H9 (cell line): ENCODE measurements around the gene IL15RA. TPM values are rescaled to one million over a fixed set of nuclear protein-coding genes. Genes with fewer than 3 reads are reported as not detected.

Experiments used
- DNase-seq: peaks from one replicate; pipeline ENCODE4 v3.0.0-alpha.2; 2017
- H2AFZ ChIP-seq: one replicate; pipeline ENCODE4 v1.6.1; 2013; ENCODE audit warnings: mild to moderate bottlenecking, low read length, control low read depth, moderate library complexity
- H2AK5ac ChIP-seq: 2 replicates; pipeline ENCODE4 v1.6.1; 2013; ENCODE audit warnings: low read length, control low read depth, mixed read lengths; ENCODE audit not compliant: insufficient read length
- H2BK120ac ChIP-seq: one replicate; pipeline ENCODE4 v1.6.1; 2013; ENCODE audit warnings: low read depth, mild to moderate bottlenecking, low read length, control low read depth, inconsistent platforms; ENCODE audit not compliant: poor library complexity, severe bottlenecking
- H2BK12ac ChIP-seq: 2 replicates; pipeline ENCODE4 v1.6.1; 2013; ENCODE audit warnings: low read length, control low read depth, mixed read lengths, low read depth; ENCODE audit not compliant: insufficient read length
- H2BK15ac ChIP-seq: 2 replicates; pipeline ENCODE4 v1.6.1; 2013; ENCODE audit warnings: low read depth, low read length, control low read depth
- H2BK20ac ChIP-seq: one replicate; pipeline ENCODE4 v1.6.1; 2013; ENCODE audit warnings: low read depth, mild to moderate bottlenecking, low read length, control low read depth, inconsistent platforms; ENCODE audit not compliant: poor library complexity, severe bottlenecking
- H2BK5ac ChIP-seq: 2 replicates; pipeline ENCODE4 v1.6.1; 2013; ENCODE audit warnings: low read length, control low read depth, mixed read lengths; ENCODE audit not compliant: insufficient read length
- H3K14ac ChIP-seq: 2 replicates; pipeline ENCODE4 v1.6.1; 2013; ENCODE audit warnings: low read length, control low read depth; ENCODE audit not compliant: insufficient read depth
- H3K18ac ChIP-seq: 2 replicates; pipeline ENCODE4 v1.6.1; 2013; ENCODE audit warnings: low read depth, mild to moderate bottlenecking, mixed read lengths, low read length, control low read depth; ENCODE audit not compliant: insufficient read length
- H3K23ac ChIP-seq: 2 replicates; pipeline ENCODE4 v1.6.1; 2013; ENCODE audit warnings: low read length, control low read depth, mixed read lengths, low read depth; ENCODE audit not compliant: insufficient read length
- H3K23me2 ChIP-seq: 2 replicates; pipeline ENCODE4 v1.6.1; 2013; ENCODE audit warnings: low read depth, mild to moderate bottlenecking, mixed read lengths, low read length, control low read depth; ENCODE audit not compliant: insufficient read length, poor library complexity, severe bottlenecking
- H3K27ac ChIP-seq: 2 replicates; pipeline ENCODE4 v1.5.1; 2013; ENCODE audit warnings: low read length, control low read depth, mixed read lengths, low read depth; ENCODE audit not compliant: insufficient read length
- H3K27me3 ChIP-seq: 2 replicates; pipeline ENCODE4 v1.6.1; 2013; ENCODE audit warnings: low read length, control low read depth, inconsistent platforms; ENCODE audit not compliant: insufficient read depth
- H3K4ac ChIP-seq: 2 replicates; pipeline ENCODE4 v1.6.1; 2013; ENCODE audit warnings: low read depth, mild to moderate bottlenecking, control low read depth, inconsistent platforms, low read length, moderate library complexity
- H3K4me1 ChIP-seq: 2 replicates; pipeline ENCODE4 v1.6.1; 2013; ENCODE audit warnings: low read length, control low read depth, inconsistent platforms; ENCODE audit not compliant: insufficient read depth
- H3K4me2 ChIP-seq: 2 replicates; pipeline ENCODE4 v1.6.1; 2013; ENCODE audit warnings: low read length, control low read depth, mixed read lengths; ENCODE audit not compliant: insufficient read length, insufficient read depth
- H3K56ac ChIP-seq: 2 replicates; pipeline ENCODE4 v1.6.1; 2013; ENCODE audit warnings: low read depth, mild to moderate bottlenecking, mixed read lengths, low read length, control low read depth; ENCODE audit not compliant: insufficient read length
- H3K79me1 ChIP-seq: 2 replicates; pipeline ENCODE4 v1.6.1; 2013; ENCODE audit warnings: low read depth, mild to moderate bottlenecking, moderate library complexity, low read length, control low read depth, inconsistent platforms; ENCODE audit not compliant: insufficient read depth, poor library complexity, severe bottlenecking
- H3K79me2 ChIP-seq: 2 replicates; pipeline ENCODE4 v1.6.1; 2013; ENCODE audit warnings: low read length, control low read depth, inconsistent platforms; ENCODE audit not compliant: insufficient read depth
- H3K9ac ChIP-seq: 2 replicates; pipeline ENCODE4 v1.6.1; 2013; ENCODE audit warnings: low read length, control low read depth, mixed read lengths; ENCODE audit not compliant: insufficient read length; ENCODE audit errors: extremely low read depth
- H3K9me3 ChIP-seq: one replicate; pipeline ENCODE4 v1.6.1; 2013; ENCODE audit warnings: low read depth, low read length, inconsistent platforms; ENCODE audit not compliant: control insufficient read depth
- H3T11ph ChIP-seq: one replicate; pipeline ENCODE4 v1.6.1; 2013; ENCODE audit warnings: mild to moderate bottlenecking, low read length, control low read depth, inconsistent platforms
- H4K20me1 ChIP-seq: one replicate; pipeline ENCODE4 v1.6.1; 2013; ENCODE audit not compliant: control insufficient read depth, insufficient read length, insufficient read depth
- H4K5ac ChIP-seq: 2 replicates; pipeline ENCODE4 v1.6.1; 2013; ENCODE audit warnings: low read depth, mild to moderate bottlenecking, mixed read lengths, low read length, control low read depth; ENCODE audit not compliant: insufficient read length
- H4K8ac ChIP-seq: replicated peaks from 2 replicates; pipeline ENCODE4 v1.6.1; 2013; ENCODE audit warnings: low read length, control low read depth, mixed read lengths, low read depth; ENCODE audit not compliant: insufficient read length
- H4K91ac ChIP-seq: 2 replicates; pipeline ENCODE4 v1.6.1; 2013; ENCODE audit warnings: low read depth, mild to moderate bottlenecking, moderate library complexity, mixed read lengths, low read length, control low read depth; ENCODE audit not compliant: insufficient read length
- H3K27ac Mint-ChIP-seq, 3 experiments: 2 replicates in 2 of 3; 3 replicates in 1 of 3; pipeline ENCODE4 v1.8.0; 2020 to 2021; ENCODE audit warnings: mixed read lengths in 3 of 3, mild to moderate bottlenecking in 1 of 3, moderate library complexity in 1 of 3
- H3K27me3 Mint-ChIP-seq: 2 replicates; pipeline ENCODE4 v1.8.0; 2021; ENCODE audit warnings: low read depth, mild to moderate bottlenecking, moderate library complexity, mixed read lengths
- H3K36me3 Mint-ChIP-seq, 3 experiments: 2 replicates in 2 of 3; 3 replicates in 1 of 3; pipeline ENCODE4 v1.8.0; 2020 to 2021; ENCODE audit warnings: low read depth in 3 of 3, mixed read lengths in 3 of 3; ENCODE audit not compliant: insufficient read depth in 1 of 3
- H3K4me1 Mint-ChIP-seq, 2 experiments: 2 replicates each; pipeline ENCODE4 v1.8.0; 2020; ENCODE audit warnings: mixed read lengths in 2 of 2
- H3K4me3 Mint-ChIP-seq, 2 experiments: 2 replicates in 1 of 2; 3 replicates in 1 of 2; pipeline ENCODE4 v1.8.0; 2020 to 2021; ENCODE audit warnings: mild to moderate bottlenecking in 2 of 2, mixed read lengths in 2 of 2, moderate library complexity in 1 of 2
- H3K9me3 Mint-ChIP-seq, 2 experiments: 2 replicates in 1 of 2; 3 replicates in 1 of 2; pipeline ENCODE4 v1.8.0; 2020; ENCODE audit warnings: mild to moderate bottlenecking in 2 of 2, mixed read lengths in 2 of 2, moderate library complexity in 1 of 2
- CTCF ChIP-seq: fragments of 200-600 bp; sonication (generic); conservative IDR thresholded peaks from 3 replicates; pipeline ENCODE4 v1.8.0; 2021; ENCODE audit warnings: antibody characterized with exemption, mild to moderate bottlenecking
- WGBS: extraction: QIAGEN DNeasy Blood & Tissue Kit; methylation state at CpG from one replicate; pipeline ENCODE4 v1.1.7; 2013; ENCODE audit warnings: missing lambda C conversion rate, low lambda C conversion rate, mixed read lengths; ENCODE audit not compliant: insufficient read length; ENCODE audit errors: extremely low coverage; 5-methylcytosine and 5-hydroxymethylcytosine counted together
- total RNA-seq: library from RNA; stranded (reverse); gene quantifications from 2 replicates; pipeline ENCODE4 v1.2.1, GENCODE V29; 2021

IL15RA gene
- total RNA-seq, 1 experiment from 2014 or later, result 0.31 TPM

GRCh38 chr10:6014241-6014761 is 37.0 kb upstream of the IL15RA start:
- H2BK15ac ChIP-seq, result no peak overlapping the region
- H3K23ac ChIP-seq, result no peak overlapping the region
- H3K27ac Mint-ChIP-seq, result peak overlapping the region in 1 of 3 experiments; percentile 70; a peak in 1 of 7 replicates
- H3K9me3 Mint-ChIP-seq, result peaks cover 0 to 3% of the 10 kb centered on the region in 2 experiments; a peak in 1 of 5 replicates
- no peak overlapping the region for H2BK120ac ChIP-seq
- no peak overlapping the region for H3K18ac ChIP-seq
- no peaks in the 10 kb centered on the region for H3K23me2 ChIP-seq
- no peaks in the 10 kb centered on the region for H3K79me1 ChIP-seq
- H4K20me1 ChIP-seq, result no peaks in the 10 kb centered on the region
- no peaks in the 10 kb centered on the region for H3K27me3 ChIP-seq
- no peak overlapping the region for H2BK12ac ChIP-seq
- no peak overlapping the region for H4K91ac ChIP-seq
- no peak overlapping the region for H3K4ac ChIP-seq
- H3K27me3 Mint-ChIP-seq, result peaks cover 3% of the 10 kb centered on the region
- H4K8ac ChIP-seq, result no peak overlapping the region
- H2AK5ac ChIP-seq, result no peak overlapping the region
- H3K9me3 ChIP-seq, result no peaks in the 10 kb centered on the region
- peak; percentile 81 for TF ChIP-seq CTCF
- no peak overlapping the region for H2BK5ac ChIP-seq
- no peak overlapping the region for H3K4me2 ChIP-seq
- WGBS, result no CpG with 5 or more reads among the region's 6 CpGs
- no peak overlapping the region for H2BK20ac ChIP-seq
- no peaks in the 10 kb centered on the region for H3K79me2 ChIP-seq
- no peak overlapping the region for H3K56ac ChIP-seq
- H3K4me1 Mint-ChIP-seq, result peaks cover 0 to 8% of the 10 kb centered on the region in 2 experiments; a peak in 2 of 4 replicates
- no peak overlapping the region for H4K5ac ChIP-seq
- H3K36me3 Mint-ChIP-seq, result no peaks in the 10 kb centered on the region; a peak in 1 of 7 replicates
- H2AFZ ChIP-seq, result no peak overlapping the region
- H3K9ac ChIP-seq, result no peak overlapping the region
- H3K4me1 ChIP-seq, result no peaks in the 10 kb centered on the region; the same call in 1 of the 2 replicates
- H3K27ac ChIP-seq, result no peak overlapping the region
- no peak overlapping the region for H3K4me3 Mint-ChIP-seq
- no peak overlapping the region for H3K14ac ChIP-seq
- H3T11ph ChIP-seq, result no peak overlapping the region
- DNase-seq, result peak; percentile 49
